ENCODE data around the gene PSMD1. TPM values are rescaled to one million over a fixed set of nuclear protein-coding genes. Genes with fewer than 3 reads are reported as not detected.

PSMD1 gene
- polyA plus RNA-seq, 1 experiment: 153 TPM

DNA sequence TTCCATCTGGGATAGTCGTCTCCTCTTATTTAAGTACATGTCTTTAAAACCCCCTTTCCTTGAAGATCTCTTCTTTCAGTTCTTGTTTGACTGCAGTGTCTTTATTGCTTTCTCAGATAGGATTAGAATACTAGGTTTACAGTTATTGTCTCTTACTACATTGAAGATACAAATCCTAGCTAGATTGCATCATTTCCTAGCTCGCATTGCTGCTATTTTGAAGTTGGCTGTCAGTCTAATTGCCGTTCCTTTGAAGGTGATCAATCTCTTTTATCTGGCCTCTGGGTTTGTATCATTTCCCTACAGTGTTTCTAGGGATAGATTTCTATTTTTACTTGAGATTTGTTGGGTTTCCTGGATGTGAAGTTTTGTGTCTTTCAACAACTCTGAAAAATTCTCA lies 162.6 kb downstream of the PSMD1 start:
- H3K36me3 ChIP-seq (ENCODE audit: control insufficient read depth, insufficient read depth, low read length): peaks cover 20% of the 10 kb centered on the region
- DNase-seq (ENCODE audit: low read depth): no peak
- ChIA-PET POLR2A (interaction anchor here (0.6 kb wide), 1 partner anchor 96 kb away, joined by 3 read pairs; no protein-coding TSS in a partner anchor), CTCF (interaction anchor here (1.1 to 2.4 kb wide), 9 partner anchors 9 to 382 kb away, joined by 3 to 9 read pairs (median 5); no protein-coding TSS in a partner anchor)
- TF ChIP-seq, protein P1, sequence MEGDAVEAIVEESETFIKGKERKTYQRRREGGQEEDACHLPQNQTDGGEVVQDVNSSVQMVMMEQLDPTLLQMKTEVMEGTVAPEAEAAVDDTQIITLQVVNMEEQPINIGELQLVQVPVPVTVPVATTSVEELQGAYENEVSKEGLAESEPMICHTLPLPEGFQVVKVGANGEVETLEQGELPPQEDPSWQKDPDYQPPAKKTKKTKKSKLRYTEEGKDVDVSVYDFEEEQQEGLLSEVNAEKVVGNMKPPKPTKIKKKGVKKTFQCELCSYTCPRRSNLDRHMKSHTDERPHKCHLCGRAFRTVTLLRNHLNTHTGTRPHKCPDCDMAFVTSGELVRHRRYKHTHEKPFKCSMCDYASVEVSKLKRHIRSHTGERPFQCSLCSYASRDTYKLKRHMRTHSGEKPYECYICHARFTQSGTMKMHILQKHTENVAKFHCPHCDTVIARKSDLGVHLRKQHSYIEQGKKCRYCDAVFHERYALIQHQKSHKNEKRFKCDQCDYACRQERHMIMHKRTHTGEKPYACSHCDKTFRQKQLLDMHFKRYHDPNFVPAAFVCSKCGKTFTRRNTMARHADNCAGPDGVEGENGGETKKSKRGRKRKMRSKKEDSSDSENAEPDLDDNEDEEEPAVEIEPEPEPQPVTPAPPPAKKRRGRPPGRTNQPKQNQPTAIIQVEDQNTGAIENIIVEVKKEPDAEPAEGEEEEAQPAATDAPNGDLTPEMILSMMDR (IDR thresholded peaks at IDR 0.05; ENCODE audit: insufficient read depth, low read depth, low read length): no peak
- H3K27me3 ChIP-seq (ENCODE audit: control insufficient read depth, insufficient read depth, low read length): no peaks in the 10 kb centered on the region
- no peak overlapping the region for H3K4me3 ChIP-seq (ENCODE audit: low read depth, low read length)

DNA sequence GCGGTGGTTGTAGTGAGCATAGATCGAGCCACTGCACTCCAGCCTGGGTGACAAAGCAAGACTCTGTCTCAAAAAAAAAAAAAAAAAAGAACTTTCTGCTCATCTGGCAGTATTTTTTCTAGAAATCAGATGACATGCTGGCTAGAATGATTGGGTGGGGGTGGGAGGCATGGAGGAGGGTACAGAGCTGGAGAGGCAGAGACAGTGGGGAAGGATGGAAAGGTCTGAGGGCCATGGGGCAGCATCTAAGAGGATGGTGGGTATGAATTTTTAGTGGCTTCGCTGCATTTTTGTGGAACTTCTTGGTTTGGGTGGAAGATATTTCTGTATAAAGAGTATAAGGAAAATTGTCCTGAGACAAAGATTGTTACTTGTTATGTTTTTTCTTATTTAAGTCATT lies 165.1 kb downstream of the PSMD1 start:
- Histone ChIP-seq H3K27me3 (ENCODE audit: control insufficient read depth, insufficient read depth, low read length) (no peaks in the 10 kb centered on the region), H3K36me3 (ENCODE audit: control insufficient read depth, insufficient read depth, low read length) (peaks cover 9% of the 10 kb centered on the region; the same call in 1 of the 2 replicates), H3K4me3 (ENCODE audit: low read depth, low read length) (no peak overlapping the region)
- DNase-seq (ENCODE audit: low read depth): no peak
- ChIA-PET POLR2A (no interaction called here), CTCF (interaction anchor here (0.6 to 3.9 kb wide), 4 partner anchors 22 to 191 kb away, joined by 3 to 33 read pairs (median 3); no protein-coding TSS in a partner anchor)
- TF ChIP-seq, protein P1 (IDR thresholded peaks at IDR 0.05; ENCODE audit: insufficient read depth, low read depth, low read length): no peak

Small RNA genes within 50 kb of the gene (small RNA-seq; reads per million reads assigned to genes)
- gene RNU1-93P (ENCODE audit: insufficient read length, low read depth, low replicate concordance): not detected

Other genes starting within 250 kb of the PSMD1 start
- 524 and 885 TPM in 2 replicates for gene ITM2C, start 191.9 kb upstream of the PSMD1 start, polyA plus RNA-seq (2011; rRNA removed)
- gene GPR55, start 131.6 kb upstream of the PSMD1 start, polyA plus RNA-seq (2011; rRNA removed): not detected in 2 replicates
- not detected in 2 replicates for gene SPATA3, start 60.7 kb upstream of the PSMD1 start, polyA plus RNA-seq (2011; rRNA removed)
- 0.11 and 0.17 TPM in 2 replicates for gene C2orf72, start 19.3 kb upstream of the PSMD1 start, polyA plus RNA-seq (2011; rRNA removed)
- gene HTR2B, start 68.2 kb downstream of the PSMD1 start, polyA plus RNA-seq (2011; rRNA removed): 0.92 and 1.8 TPM in 2 replicates
- 66.4 and 83.1 TPM in 2 replicates for gene ARMC9, start 141.8 kb downstream of the PSMD1 start, polyA plus RNA-seq (2011; rRNA removed)